Endothelial cell of umbilical vein (primary cell): ENCODE data around the gene RANBP3L.

Experiments used
- CTCF ChIP-seq, 2 donors: IDR thresholded peaks; 1 replicate in 1 of 2; 2 replicates in 1 of 2; pipeline ENCODE4 v1.5.1; 2011; ENCODE audit warnings: low read length in 2 of 2, mild to moderate bottlenecking in 2 of 2, moderate library complexity in 2 of 2, control low read depth in 1 of 2, inconsistent platforms in 1 of 2, low read depth in 1 of 2; ENCODE audit not compliant: insufficient read depth in 1 of 2; ENCODE audit errors: extremely low read depth in 1 of 2
- EZH2 ChIP-seq: IDR thresholded peaks from 2 replicates; pipeline ENCODE4 v1.6.1; 2012; ENCODE audit warnings: borderline replicate concordance, low read depth, mild to moderate bottlenecking, moderate library complexity, low read length, inconsistent platforms; ENCODE audit not compliant: severe bottlenecking
- FOS ChIP-seq: IDR thresholded peaks from 2 replicates; pipeline ENCODE4 v1.6.1; 2011; ENCODE audit warnings: mild to moderate bottlenecking, low read length, moderate library complexity, borderline replicate concordance; ENCODE audit not compliant: insufficient read depth
- JUN ChIP-seq: IDR thresholded peaks from 2 replicates; pipeline ENCODE4 v1.6.1; 2011; ENCODE audit warnings: borderline replicate concordance, low read depth; ENCODE audit not compliant: insufficient read length, insufficient read depth
- MAX ChIP-seq: IDR thresholded peaks from 2 replicates; pipeline ENCODE4 v1.6.1; 2011; ENCODE audit not compliant: insufficient read depth, insufficient read length
- MYC ChIP-seq: IDR thresholded peaks from one replicate; pipeline ENCODE4 v1.6.1; 2011; ENCODE audit warnings: mild to moderate bottlenecking, low read depth, low read length
- POLR2A ChIP-seq: IDR thresholded peaks from 2 replicates; pipeline ENCODE4 v1.6.1; 2012; ENCODE audit warnings: low read depth, mild to moderate bottlenecking, control low read depth, low read length
- POLR2AphosphoS5 ChIP-seq: IDR thresholded peaks from 2 replicates; pipeline ENCODE4 v1.6.1; 2012; ENCODE audit warnings: low read depth, mild to moderate bottlenecking, control low read depth, low read length, moderate library complexity; ENCODE audit not compliant: insufficient read depth

- no peak for TF ChIP-seq POLR2A
- TF ChIP-seq EZH2, result no peak
- TF ChIP-seq POLR2AphosphoS5, result no peak
- TF ChIP-seq CTCF (IDR thresholded peaks at IDR 0.05; ENCODE audit: extremely low read depth in 1 of 2, insufficient read depth in 1 of 2, low read depth in 1 of 2, low read length in 2 of 2), result peak in 1 of 2 donors; percentile 9
- TF ChIP-seq MYC, result no peak
- no peak for TF ChIP-seq JUN
- TF ChIP-seq MAX, result no peak
- TF ChIP-seq FOS, result no peak
Measured at GRCh38 chr5:36240779-36241630, 60.7 kb downstream of the RANBP3L start.
